Spleen (tissue), 13 donors: ENCODE measurements around the gene PPP3CA. TPM values are rescaled to one million over a fixed set of nuclear protein-coding genes. Genes with fewer than 3 reads are reported as not detected.

ENCODE experiments used
- DNase-seq: peaks from one replicate; pipeline ENCODE4 v3.0.0-alpha.2; 2020
- H3K27ac ChIP-seq, 8 donors: fragments of 200-600 bp; sonication (generic) in 7 of 8; 1 replicate in 4 of 8; 2 replicates in 4 of 8; pipeline versions ENCODE4 v1.5.0 to v1.8.0; 2016 to 2021; ENCODE audit warnings: inconsistent platforms in 4 of 8, mild to moderate bottlenecking in 4 of 8, moderate library complexity in 1 of 8
- H3K27me3 ChIP-seq, 7 donors: fragments of 200-600 bp; sonication (generic) in 6 of 7; replicated peaks in 1 of 7; 1 replicate in 4 of 7; 2 replicates in 3 of 7; pipeline versions ENCODE4 v1.5.0 to v1.8.0; 2016 to 2021; ENCODE audit warnings: inconsistent platforms in 3 of 7, mild to moderate bottlenecking in 1 of 7
- H3K36me3 ChIP-seq, 6 donors: fragments of 200-600 bp; sonication (generic) in 5 of 6; 1 replicate in 4 of 6; 2 replicates in 2 of 6; pipeline versions ENCODE4 v1.5.0 to v1.8.0; 2016 to 2021; ENCODE audit warnings: inconsistent platforms in 2 of 6
- H3K4me1 ChIP-seq, 6 donors: fragments of 200-600 bp; sonication (generic) in 5 of 6; 1 replicate in 3 of 6; 2 replicates in 3 of 6; pipeline versions ENCODE4 v1.5.0 to v1.8.0; 2016 to 2021; ENCODE audit warnings: inconsistent platforms in 3 of 6
- H3K4me3 ChIP-seq, 8 donors: fragments of 200-600 bp; sonication (generic) in 7 of 8; 1 replicate in 4 of 8; 2 replicates in 4 of 8; pipeline versions ENCODE4 v1.5.0 to v1.8.0; 2016 to 2021; ENCODE audit warnings: inconsistent platforms in 4 of 8, mild to moderate bottlenecking in 4 of 8, moderate library complexity in 2 of 8
- H3K9me3 ChIP-seq, 8 donors: fragments of 200-600 bp; sonication (generic) in 7 of 8; 1 replicate in 4 of 8; 2 replicates in 4 of 8; pipeline versions ENCODE4 v1.5.0 to v1.8.0; 2016 to 2021; ENCODE audit warnings: inconsistent platforms in 4 of 8
- CTCF ChIP-seq, 11 experiments: fragments of 200-600 bp in 7 of 11; fragments of 450-650 bp in 4 of 11; sonication (generic) in 4 of 11; IDR thresholded peaks in 8 of 11; conservative IDR thresholded peaks in 3 of 11; 1 replicate in 7 of 11; 2 replicates in 4 of 11; pipeline versions ENCODE4 v1.4.0 to v1.8.0; 2016 to 2021; ENCODE audit warnings: antibody characterized with exemption in 11 of 11, inconsistent platforms in 4 of 11, mild to moderate bottlenecking in 1 of 11
- POLR2A ChIP-seq, 3 donors: fragments of 450-650 bp; IDR thresholded peaks; one replicate each; pipeline ENCODE4 v1.5.1; 2017; ENCODE audit warnings: antibody characterized with exemption in 3 of 3, mild to moderate bottlenecking in 1 of 3
- POLR2AphosphoS5 ChIP-seq, 3 donors: sonication (generic); formaldehyde crosslinking; IDR thresholded peaks; one replicate each; pipeline ENCODE4 v1.5.1; 2017; ENCODE audit warnings: antibody characterized with exemption in 3 of 3
- WGBS, 5 donors: extraction: QIAGEN DNeasy Blood & Tissue Kit in 3 of 5; methylation state at CpG; one replicate each; pipeline versions ENCODE4 v1.1.5 to v1.1.7; 2013 to 2018; 5-methylcytosine and 5-hydroxymethylcytosine counted together
- intact Hi-C: fragments of 100-400 bp; cut with DNase I; formaldehyde crosslinking; loops from one replicate; pipeline ENCODE4 v1.15.0; 2023; ENCODE audit warnings: low total_unique reads
- long read RNA-seq, 2 donors: transcript quantifications; one replicate each; lab custom pipeline, GENCODE V29; 2026
- polyA plus RNA-seq, 3 donors: library from polyadenylated mRNA; stranded (reverse); fragments of 200-250 nt; gene quantifications; one replicate each; pipeline ENCODE4 v1.2.1, GENCODE V29; 2013
- total RNA-seq, 7 donors: library from RNA; depleted of rRNA in 3 of 7; stranded (reverse); fragments of >200 nt in 3 of 7; fragmentation: NEBNext Ultra II Directional in 4 of 7; extraction: Animal tissue kit (Norgen Biotek cat#: 25700) in 4 of 7; gene quantifications; one replicate each; pipeline versions ENCODE4 v1.1.0 to v1.2.1, GENCODE V29; 2016 to 2021
- donor health status: healthy with polysubstance abuse.
- donor health status: DM: no; HTN: no; CAD: no; lungs with moderate emphysema.
- donor health status: DM: no; HTN: no; CAD: no.
- donor health status: Bipolar disorder and iron deficiency.
- donor health status: healthy.
- donor health status: DM: no; HTN: no; CAD: no.
- donor health status: DM: yes; HTN: yes; CAD: no.

PPP3CA gene
- 10 to 100 TPM; 36.0 to 50.0 (median 40.7) TPM for total RNA-seq
- polyA plus RNA-seq, result 10 to 100 TPM; 15.5 to 19.0 (median 15.5) TPM
- long read RNA-seq, donor 1, transcript PPP3CA-202 (13 exons, 3,604 nt), result major isoform, 8 of 8 reads
- long read RNA-seq, donor 1, partial matches to known transcripts, result 0 of 8 reads
- long read RNA-seq, donor 1, other reads (novel, unspliced or antisense), result 0 of 8 reads
- long read RNA-seq, donor 2, transcript PPP3CA-202 (13 exons, 3,604 nt), result major isoform, 6 of 6 reads
- long read RNA-seq, donor 2, partial matches to known transcripts, result 0 of 6 reads
- long read RNA-seq, donor 2, other reads (novel, unspliced or antisense), result 0 of 6 reads

GRCh38 chr4:101347267-101347556 is at the start of gene PPP3CA:
Gene PPP3CA, minus strand, starts transcription at chr4:101347526.
- intact Hi-C loops, result loop anchor here (10.0 kb wide), 1 partner anchor 152 kb away; no protein-coding TSS in a partner anchor
- TF ChIP-seq POLR2AphosphoS5 (IDR thresholded peaks at IDR 0.05), result peak in 1 of 3 donors; percentile 62
- no peak for TF ChIP-seq CTCF (IDR thresholded peaks at IDR 0.05 in 8 of 11, conservative IDR thresholded peaks at IDR 0.05 in 3 of 11)
- peak in 2 of 3 donors; percentile 51 to 79 for TF ChIP-seq POLR2A (IDR thresholded peaks at IDR 0.05)
- peak within 1 kb of the TSS; percentile 88 to 99 (median 98) for H3K27ac ChIP-seq
- no peaks in the 10 kb centered on the region for H3K36me3 ChIP-seq
- no peak for DNase-seq
- peaks cover 9 to 58% (median 39%) of the 10 kb centered on the region in 6 donors for H3K4me1 ChIP-seq
- H3K4me3 ChIP-seq, result peak within 1 kb of the TSS; percentile 66 to 95 (median 88)
- H3K27me3 ChIP-seq, result no peaks in the 10 kb centered on the region
- 0 to 1% (median 0%) methylated on average over 28 to 41 of the region's 41 CpGs for WGBS, 5 donors
- no peaks in the 10 kb centered on the region for H3K9me3 ChIP-seq

- no peak overlapping the region for H3K27ac ChIP-seq
- H3K9me3 ChIP-seq, result peaks cover 0 to 11% (median 2%) of the 10 kb centered on the region in 8 donors
- no peaks in the 10 kb centered on the region for H3K4me1 ChIP-seq
- no peak overlapping the region for H3K4me3 ChIP-seq
- intact Hi-C loops, result no loop called here
- no peaks in the 10 kb centered on the region for H3K36me3 ChIP-seq
- H3K27me3 ChIP-seq, result no peaks in the 10 kb centered on the region
- 64 to 81% (median 77%) methylated on average over 2 of the region's 2 CpGs for WGBS, 5 donors
- TF ChIP-seq CTCF (IDR thresholded peaks at IDR 0.05 in 8 of 11, conservative IDR thresholded peaks at IDR 0.05 in 3 of 11) (no peak), POLR2A (IDR thresholded peaks at IDR 0.05) (no peak), POLR2AphosphoS5 (IDR thresholded peaks at IDR 0.05) (no peak)
- no peak for DNase-seq
Measured at GRCh38 chr4:101393256-101393655, 45.9 kb upstream of the PPP3CA start.

- Histone ChIP-seq H3K36me3 (no peaks in the 10 kb centered on the region), H3K27ac (no peak overlapping the region), H3K4me1 (no peaks in the 10 kb centered on the region), H3K4me3 (no peak overlapping the region), H3K27me3 (no peaks in the 10 kb centered on the region), H3K9me3 (no peaks in the 10 kb centered on the region)
- intact Hi-C loops, result no loop called here
- DNase-seq, result no peak
- no peak for TF ChIP-seq POLR2A (IDR thresholded peaks at IDR 0.05)
- no peak for TF ChIP-seq POLR2AphosphoS5 (IDR thresholded peaks at IDR 0.05)
- WGBS, 5 donors, result 88 to 91% (median 90%) methylated on average over 5 of the region's 5 CpGs
Measured at GRCh38 chr4:101370663-101371210, 23.4 kb upstream of the PPP3CA start.

GRCh38 chr4:101367201-101367600 is 19.9 kb upstream of the PPP3CA start:
- 88 to 98% (median 93%) methylated on average over 1 of the region's 1 CpG for WGBS, 5 donors
- intact Hi-C loops, result no loop called here
- Histone ChIP-seq H3K4me3 (no peak overlapping the region), H3K36me3 (no peaks in the 10 kb centered on the region), H3K9me3 (peaks cover 0 to 14% (median 10%) of the 10 kb centered on the region in 8 donors), H3K27me3 (no peaks in the 10 kb centered on the region), H3K4me1 (no peaks in the 10 kb centered on the region), H3K27ac (no peak overlapping the region)
- no peak for TF ChIP-seq CTCF (IDR thresholded peaks at IDR 0.05 in 8 of 11, conservative IDR thresholded peaks at IDR 0.05 in 3 of 11)
- TF ChIP-seq POLR2A (IDR thresholded peaks at IDR 0.05), result no peak
- no peak for TF ChIP-seq POLR2AphosphoS5 (IDR thresholded peaks at IDR 0.05)
- DNase-seq, result no peak
